AG09319 (cell line): Measurements from ENCODE around the gene HDAC9.
A peak's percentile ranks its signal among the peaks of the same experiment; 100 is the strongest.

Experiments used
- DNase-seq: peaks from one replicate; pipeline ENCODE4 v3.0.0-alpha.2; 2010; ENCODE audit warnings: low read depth; ENCODE audit errors: extremely low read depth
- TF ChIP-seq, protein P1 (sequence below): IDR thresholded peaks from 2 replicates; pipeline ENCODE4 v1.5.1; 2011; ENCODE audit warnings: low read depth, mild to moderate bottlenecking, inconsistent platforms, low read length, moderate library complexity

The HDAC9 gene

DNA sequence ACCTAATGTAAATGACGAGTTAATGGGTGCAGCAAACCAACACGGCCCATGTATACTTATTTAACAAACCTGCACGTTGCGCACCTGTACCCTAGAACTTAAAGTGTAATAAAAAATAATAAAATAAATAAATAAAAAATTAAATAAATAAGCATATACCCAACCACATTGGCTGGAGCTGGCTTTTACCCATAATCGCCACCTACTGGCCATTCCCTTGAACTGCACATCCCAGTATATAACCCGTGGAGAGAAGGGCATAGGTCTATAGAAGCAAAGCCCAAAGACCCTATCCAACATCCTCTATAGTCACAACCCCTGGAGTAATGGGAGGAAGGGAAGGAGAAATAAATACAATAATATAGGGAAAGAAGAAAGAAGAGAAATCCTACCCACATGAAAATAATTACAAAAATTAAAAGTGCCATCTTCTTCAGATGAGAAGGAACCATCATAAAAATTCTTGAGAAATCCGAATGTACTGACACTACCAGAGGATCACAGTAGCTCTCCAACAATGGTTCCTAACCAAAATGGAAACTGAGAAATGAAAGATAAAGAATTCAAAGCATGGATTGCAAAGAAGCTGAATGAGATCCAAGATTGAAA lies 556.3 kb downstream of the HDAC9 start:
- TF ChIP-seq, protein P1, sequence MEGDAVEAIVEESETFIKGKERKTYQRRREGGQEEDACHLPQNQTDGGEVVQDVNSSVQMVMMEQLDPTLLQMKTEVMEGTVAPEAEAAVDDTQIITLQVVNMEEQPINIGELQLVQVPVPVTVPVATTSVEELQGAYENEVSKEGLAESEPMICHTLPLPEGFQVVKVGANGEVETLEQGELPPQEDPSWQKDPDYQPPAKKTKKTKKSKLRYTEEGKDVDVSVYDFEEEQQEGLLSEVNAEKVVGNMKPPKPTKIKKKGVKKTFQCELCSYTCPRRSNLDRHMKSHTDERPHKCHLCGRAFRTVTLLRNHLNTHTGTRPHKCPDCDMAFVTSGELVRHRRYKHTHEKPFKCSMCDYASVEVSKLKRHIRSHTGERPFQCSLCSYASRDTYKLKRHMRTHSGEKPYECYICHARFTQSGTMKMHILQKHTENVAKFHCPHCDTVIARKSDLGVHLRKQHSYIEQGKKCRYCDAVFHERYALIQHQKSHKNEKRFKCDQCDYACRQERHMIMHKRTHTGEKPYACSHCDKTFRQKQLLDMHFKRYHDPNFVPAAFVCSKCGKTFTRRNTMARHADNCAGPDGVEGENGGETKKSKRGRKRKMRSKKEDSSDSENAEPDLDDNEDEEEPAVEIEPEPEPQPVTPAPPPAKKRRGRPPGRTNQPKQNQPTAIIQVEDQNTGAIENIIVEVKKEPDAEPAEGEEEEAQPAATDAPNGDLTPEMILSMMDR, result peak; percentile 55
- DNase-seq, result no peak
